CD14-positive monocyte (primary cell): ENCODE measurements around the gene NUP153. TPM values are rescaled to one million over a fixed set of nuclear protein-coding genes. Genes with fewer than 3 reads are reported as not detected.

Experiments
- DNase-seq, 3 donors: peaks; one replicate each; pipeline ENCODE4 v3.0.0-alpha.2; 2011 to 2022
- H2AFZ ChIP-seq: 2 replicates; pipeline ENCODE4 v1.6.0; 2012; ENCODE audit warnings: mild to moderate bottlenecking, low read depth, low read length, inconsistent platforms; ENCODE audit not compliant: insufficient read depth, poor library complexity, severe bottlenecking
- H3K27ac ChIP-seq, 2 donors: 1 replicate in 1 of 2; 2 replicates in 1 of 2; pipeline ENCODE4 v1.5.1; 2012 to 2013; ENCODE audit warnings: low read length in 2 of 2, control low read depth in 1 of 2, inconsistent platforms in 1 of 2, low read depth in 1 of 2, mild to moderate bottlenecking in 1 of 2
- H3K27me3 ChIP-seq, 2 donors: one replicate each; pipeline versions ENCODE4 v1.6.0 to v1.6.1; 2011 to 2013; ENCODE audit warnings: low read length in 2 of 2; ENCODE audit not compliant: control insufficient read depth in 2 of 2, insufficient read depth in 2 of 2
- H3K36me3 ChIP-seq, 2 donors: replicated peaks in 1 of 2; 1 replicate in 1 of 2; 2 replicates in 1 of 2; pipeline versions ENCODE4 v1.5.1 to v1.6.1; 2012 to 2013; ENCODE audit warnings: low read length in 2 of 2, control low read depth in 1 of 2, inconsistent platforms in 1 of 2, mild to moderate bottlenecking in 1 of 2; ENCODE audit not compliant: insufficient read depth in 2 of 2, control insufficient read depth in 1 of 2
- H3K4me1 ChIP-seq, 2 donors: 1 replicate in 1 of 2; 2 replicates in 1 of 2; pipeline versions ENCODE4 v1.5.1 to v1.6.1; 2012 to 2013; ENCODE audit warnings: low read length in 2 of 2, control low read depth in 1 of 2, inconsistent platforms in 1 of 2, mild to moderate bottlenecking in 1 of 2, moderate library complexity in 1 of 2; ENCODE audit not compliant: insufficient read depth in 2 of 2, control insufficient read depth in 1 of 2
- H3K4me2 ChIP-seq: replicated peaks from 2 replicates; pipeline ENCODE3; 2012; ENCODE audit warnings: low read length, moderate library complexity, mild to moderate bottlenecking; ENCODE audit not compliant: poor library complexity, severe bottlenecking; ENCODE audit errors: extremely low read depth
- H3K4me3 ChIP-seq, 3 experiments: fragments of 200-600 bp in 1 of 3; sonication (generic) in 1 of 3; replicated peaks in 1 of 3; 1 replicate in 2 of 3; 2 replicates in 1 of 3; pipeline ENCODE4 v1.5.1; 2011 to 2013; ENCODE audit warnings: low read length in 3 of 3, mild to moderate bottlenecking in 3 of 3, control low read depth in 2 of 3, low read depth in 2 of 3, inconsistent platforms in 1 of 3, moderate library complexity in 1 of 3
- H3K79me2 ChIP-seq: 2 replicates; pipeline ENCODE4 v1.6.0; 2012; ENCODE audit warnings: mild to moderate bottlenecking, control low read depth, inconsistent platforms, low read length, moderate library complexity; ENCODE audit not compliant: insufficient read depth
- H3K9ac ChIP-seq: 2 replicates; pipeline ENCODE4 v1.6.0; 2017; ENCODE audit warnings: low read length, mild to moderate bottlenecking; ENCODE audit not compliant: insufficient read depth, poor library complexity, severe bottlenecking
- H3K9me3 ChIP-seq, 2 donors: replicated peaks in 1 of 2; 1 replicate in 1 of 2; 2 replicates in 1 of 2; pipeline versions ENCODE4 v1.5.1 to v1.6.1; 2012 to 2013; ENCODE audit warnings: low read length in 2 of 2, control low read depth in 1 of 2; ENCODE audit not compliant: control insufficient read depth in 1 of 2, insufficient read depth in 1 of 2
- H4K20me1 ChIP-seq: 2 replicates; pipeline ENCODE4 v1.6.0; 2012; ENCODE audit warnings: mild to moderate bottlenecking, low read length, control low read depth, moderate library complexity; ENCODE audit not compliant: insufficient read depth
- H3K27ac Mint-ChIP-seq, 7 donors: one replicate each; pipeline ENCODE4 v1.8.0; 2020; ENCODE audit warnings: mild to moderate bottlenecking in 7 of 7, mixed read lengths in 7 of 7, moderate library complexity in 6 of 7, inconsistent platforms in 2 of 7
- H3K27me3 Mint-ChIP-seq, 3 donors: one replicate each; pipeline ENCODE4 v1.8.0; 2021 to 2022; ENCODE audit warnings: low read depth in 3 of 3, mild to moderate bottlenecking in 3 of 3, mixed read lengths in 3 of 3, moderate library complexity in 3 of 3, inconsistent platforms in 1 of 3
- H3K36me3 Mint-ChIP-seq, 2 donors: one replicate each; pipeline ENCODE4 v1.8.0; 2020; ENCODE audit warnings: mixed read lengths in 2 of 2, inconsistent platforms in 1 of 2, mild to moderate bottlenecking in 1 of 2
- H3K4me1 Mint-ChIP-seq: one replicate; pipeline ENCODE4 v1.8.0; 2020; ENCODE audit warnings: mild to moderate bottlenecking, mixed read lengths
- H3K4me3 Mint-ChIP-seq, 2 donors: one replicate each; pipeline ENCODE4 v1.8.0; 2020; ENCODE audit warnings: mild to moderate bottlenecking in 2 of 2, mixed read lengths in 2 of 2, moderate library complexity in 1 of 2
- H3K9me3 Mint-ChIP-seq, 7 donors: one replicate each; pipeline ENCODE4 v1.8.0; 2020 to 2022; ENCODE audit warnings: mixed read lengths in 7 of 7, mild to moderate bottlenecking in 6 of 7, moderate library complexity in 6 of 7, inconsistent platforms in 2 of 7
- WGBS: methylation state at CpG from one replicate; pipeline ENCODE4 v1.1.5; 2013; ENCODE audit warnings: missing lambda C conversion rate; ENCODE audit not compliant: insufficient coverage; 5-methylcytosine and 5-hydroxymethylcytosine counted together
- intact Hi-C, 2 donors: fragments of 100-400 bp; cut with micrococcal nuclease; formaldehyde crosslinking; loops; one replicate each; pipeline versions ENCODE4 v1.15.0 to v1.15.1; 2023
- polyA plus RNA-seq, 3 donors: library from polyadenylated mRNA; depleted of rRNA in 1 of 3; unstranded in 2 of 3; stranded (reverse) in 1 of 3; fragments of 300-500 nt in 2 of 3; fragments of >200 nt in 1 of 3; fragmentation: Illumina TruSeq in 2 of 3; gene quantifications; 1 replicate in 2 of 3; 2 replicates in 1 of 3; pipeline ENCODE4 v1.2.3, GENCODE V29; 2012 to 2021
- TF ChIP-seq, protein P1 (sequence below): fragments of 200-600 bp; IDR thresholded peaks from one replicate; pipeline ENCODE4 v1.8.0; 2022; ENCODE audit warnings: antibody characterized with exemption, mild to moderate bottlenecking

Gene NUP153
- polyA plus RNA-seq, 3 donors, result 0.99 to 13.8 (median 2.3) TPM

DNA sequence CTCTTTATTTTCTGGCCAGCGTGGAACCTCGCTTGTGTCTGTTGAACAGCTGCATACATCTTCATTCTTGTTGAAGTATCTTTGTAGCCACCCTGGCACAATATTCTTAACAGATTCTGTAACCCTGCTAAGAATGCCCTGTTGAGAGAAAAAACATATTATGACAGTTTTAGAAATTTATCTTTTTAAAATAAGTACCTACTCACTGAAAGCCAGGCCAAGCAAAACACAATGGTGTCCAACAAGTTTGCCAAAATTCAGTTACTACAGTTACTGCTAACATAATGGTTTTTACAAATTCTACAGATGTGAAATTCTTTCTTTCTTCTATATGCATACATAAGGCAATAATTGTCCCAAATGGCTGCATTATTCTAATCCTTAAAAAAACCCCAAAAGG is 18.2 kb downstream of the NUP153 start:
- H3K27me3 ChIP-seq, result no peaks in the 10 kb centered on the region
- WGBS, result 100% methylated on average over 1 of the region's 2 CpGs
- no peak overlapping the region for H3K4me2 ChIP-seq
- TF ChIP-seq, protein P1, sequence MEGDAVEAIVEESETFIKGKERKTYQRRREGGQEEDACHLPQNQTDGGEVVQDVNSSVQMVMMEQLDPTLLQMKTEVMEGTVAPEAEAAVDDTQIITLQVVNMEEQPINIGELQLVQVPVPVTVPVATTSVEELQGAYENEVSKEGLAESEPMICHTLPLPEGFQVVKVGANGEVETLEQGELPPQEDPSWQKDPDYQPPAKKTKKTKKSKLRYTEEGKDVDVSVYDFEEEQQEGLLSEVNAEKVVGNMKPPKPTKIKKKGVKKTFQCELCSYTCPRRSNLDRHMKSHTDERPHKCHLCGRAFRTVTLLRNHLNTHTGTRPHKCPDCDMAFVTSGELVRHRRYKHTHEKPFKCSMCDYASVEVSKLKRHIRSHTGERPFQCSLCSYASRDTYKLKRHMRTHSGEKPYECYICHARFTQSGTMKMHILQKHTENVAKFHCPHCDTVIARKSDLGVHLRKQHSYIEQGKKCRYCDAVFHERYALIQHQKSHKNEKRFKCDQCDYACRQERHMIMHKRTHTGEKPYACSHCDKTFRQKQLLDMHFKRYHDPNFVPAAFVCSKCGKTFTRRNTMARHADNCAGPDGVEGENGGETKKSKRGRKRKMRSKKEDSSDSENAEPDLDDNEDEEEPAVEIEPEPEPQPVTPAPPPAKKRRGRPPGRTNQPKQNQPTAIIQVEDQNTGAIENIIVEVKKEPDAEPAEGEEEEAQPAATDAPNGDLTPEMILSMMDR, result no peak
- H3K9me3 ChIP-seq, result no peaks in the 10 kb centered on the region
- peaks cover 22 to 40% of the 10 kb centered on the region in 2 donors for H3K36me3 Mint-ChIP-seq
- intact Hi-C loops, result no loop called here
- no peak overlapping the region for H3K27ac Mint-ChIP-seq
- no peaks in the 10 kb centered on the region for H3K9me3 Mint-ChIP-seq
- H3K4me3 ChIP-seq, result no peak overlapping the region
- peaks cover 89% of the 10 kb centered on the region for H3K79me2 ChIP-seq
- no peak overlapping the region for H3K27ac ChIP-seq
- no peak for DNase-seq
- H3K4me1 ChIP-seq, result no peaks in the 10 kb centered on the region
- no peak overlapping the region for H3K9ac ChIP-seq
- no peak overlapping the region for H2AFZ ChIP-seq
- H3K4me3 Mint-ChIP-seq, result no peak overlapping the region
- H3K36me3 ChIP-seq, result peaks cover 27 to 49% of the 10 kb centered on the region in 2 donors
- H4K20me1 ChIP-seq, result peaks cover 89% of the 10 kb centered on the region
- H3K4me1 Mint-ChIP-seq, result peaks cover 5% of the 10 kb centered on the region
- no peaks in the 10 kb centered on the region for H3K27me3 Mint-ChIP-seq

DNA sequence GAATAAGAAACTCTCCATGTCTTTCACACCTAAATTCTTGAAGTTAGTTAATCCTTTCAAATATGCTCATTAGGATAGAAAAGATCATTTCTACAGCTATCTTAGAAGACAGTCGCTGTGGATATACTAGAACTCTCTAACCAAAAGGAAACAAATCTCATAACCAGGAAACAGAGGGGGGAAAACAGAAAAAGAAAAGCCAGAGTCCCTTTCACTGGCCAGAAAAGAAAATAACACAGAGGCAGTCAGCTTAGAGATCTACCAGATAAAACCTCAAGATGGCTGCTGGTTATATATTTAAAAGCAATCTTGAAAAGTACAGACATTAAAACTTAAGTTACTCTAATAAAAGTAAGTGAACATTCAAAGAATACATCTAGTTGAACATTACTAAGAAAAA is 19.6 kb downstream of the NUP153 start:
- H4K20me1 ChIP-seq, result peaks cover 88% of the 10 kb centered on the region
- no peak for DNase-seq
- WGBS, result no CpG with 5 or more reads among the region's 1 CpG
- H2AFZ ChIP-seq, result no peak overlapping the region
- peaks cover 29 to 63% of the 10 kb centered on the region in 2 donors for H3K36me3 ChIP-seq
- no peak overlapping the region for H3K4me2 ChIP-seq
- Mint-ChIP-seq H3K27me3 (no peaks in the 10 kb centered on the region), H3K36me3 (peaks cover 26 to 51% of the 10 kb centered on the region in 2 donors), H3K9me3 (no peaks in the 10 kb centered on the region), H3K4me3 (no peak overlapping the region), H3K4me1 (peaks cover 2% of the 10 kb centered on the region), H3K27ac (peak overlapping the region in 2 of 7 donors; percentile 2 to 55)
- no peak overlapping the region for H3K9ac ChIP-seq
- intact Hi-C loops, result no loop called here
- H3K4me1 ChIP-seq, result no peaks in the 10 kb centered on the region
- no peak overlapping the region for H3K4me3 ChIP-seq
- TF ChIP-seq, protein P1, result no peak
- no peak overlapping the region for H3K27ac ChIP-seq
- peaks cover 89% of the 10 kb centered on the region for H3K79me2 ChIP-seq
- H3K27me3 ChIP-seq, result no peaks in the 10 kb centered on the region
- no peaks in the 10 kb centered on the region for H3K9me3 ChIP-seq
